ENCODE results near the gene ENTPD2.

Gene ENTPD2

GRCh38 chr9:137053944-137054931 lies at the start of gene ENTPD2:
Gene ENTPD2, minus strand, starts transcription at chr9:137054061. Its CDS starts 64 bp downstream, at chr9:137053997.
- no peak for DNase-seq

GRCh38 chr9:137103206-137103999 lies 49.5 kb upstream of the ENTPD2 start:
- DNase-seq = no peak

DNA sequence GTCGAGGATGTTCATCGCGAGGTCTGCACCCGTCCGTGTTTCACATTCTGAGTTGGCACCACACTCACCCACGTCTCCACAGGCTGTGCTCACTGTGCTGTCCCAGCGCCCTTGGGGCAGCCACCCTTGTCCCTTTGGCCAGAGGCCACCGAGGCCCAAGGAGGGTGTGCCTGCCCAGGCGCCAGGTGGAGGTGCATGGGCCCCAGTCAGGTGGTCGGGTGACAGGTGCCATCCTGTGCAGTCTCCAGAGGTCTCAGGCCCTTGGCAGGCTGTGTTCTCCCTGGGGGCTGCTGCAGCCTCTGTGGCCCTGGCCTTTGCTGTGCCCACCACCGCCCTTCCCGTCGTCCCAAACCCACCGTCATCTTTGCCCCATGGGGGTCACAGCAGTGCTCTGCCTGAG lies 45.4 kb upstream of the ENTPD2 start:
- no peak for DNase-seq

GRCh38 chr9:137097761-137098462 lies 44.1 kb upstream of the ENTPD2 start:
- DNase-seq = no peak

- DNase-seq = no peak
Measured at GRCh38 chr9:137096785-137097546, 43.1 kb upstream of the ENTPD2 start.

DNA sequence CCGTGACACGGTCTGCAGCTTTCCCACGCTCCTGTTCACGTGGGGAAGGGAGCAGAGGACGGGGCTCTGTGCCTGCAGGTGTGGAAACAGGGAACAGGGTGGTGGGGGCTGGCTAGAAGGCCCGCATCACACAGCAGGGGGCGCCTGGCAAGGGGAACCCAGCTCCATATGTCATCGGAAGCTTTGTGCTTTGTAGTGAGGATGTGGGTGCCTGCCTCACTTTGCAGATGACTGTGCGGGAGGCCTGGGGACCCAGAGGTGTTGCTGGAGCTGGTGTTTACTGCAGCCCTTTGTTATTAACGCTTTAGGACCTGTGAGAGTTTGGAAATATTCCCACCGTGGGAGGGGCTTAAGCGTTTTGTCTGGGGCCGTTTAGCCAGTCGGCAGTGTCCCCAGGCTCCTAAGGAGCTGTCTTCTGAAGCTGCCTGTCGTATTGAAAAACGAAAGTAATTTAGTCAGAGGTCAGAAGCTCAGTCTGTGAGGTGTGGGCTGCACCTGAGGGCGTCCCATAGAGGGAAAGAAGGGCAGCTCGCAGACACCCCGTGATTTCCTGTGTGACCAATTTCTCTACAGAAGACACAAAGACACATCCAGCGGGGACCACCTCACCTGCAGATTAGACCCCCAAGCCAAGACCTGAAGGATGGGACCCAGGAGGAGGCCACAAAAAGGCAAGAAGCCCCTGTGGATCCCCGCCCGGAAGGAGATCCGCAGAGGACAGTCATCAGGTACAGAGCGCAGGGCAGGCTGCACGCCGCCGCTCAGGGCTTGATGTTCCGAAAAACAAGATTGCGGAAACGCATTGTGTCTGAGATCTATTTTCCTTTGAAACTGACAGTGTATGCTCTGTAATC lies 42.0 kb upstream of the ENTPD2 start:
- no peak for DNase-seq

- DNase-seq = no peak
Measured at GRCh38 chr9:137089232-137089947, 35.5 kb upstream of the ENTPD2 start.

GRCh38 chr9:137088121-137088520 lies 34.3 kb upstream of the ENTPD2 start:
- DNase-seq = no peak

DNA sequence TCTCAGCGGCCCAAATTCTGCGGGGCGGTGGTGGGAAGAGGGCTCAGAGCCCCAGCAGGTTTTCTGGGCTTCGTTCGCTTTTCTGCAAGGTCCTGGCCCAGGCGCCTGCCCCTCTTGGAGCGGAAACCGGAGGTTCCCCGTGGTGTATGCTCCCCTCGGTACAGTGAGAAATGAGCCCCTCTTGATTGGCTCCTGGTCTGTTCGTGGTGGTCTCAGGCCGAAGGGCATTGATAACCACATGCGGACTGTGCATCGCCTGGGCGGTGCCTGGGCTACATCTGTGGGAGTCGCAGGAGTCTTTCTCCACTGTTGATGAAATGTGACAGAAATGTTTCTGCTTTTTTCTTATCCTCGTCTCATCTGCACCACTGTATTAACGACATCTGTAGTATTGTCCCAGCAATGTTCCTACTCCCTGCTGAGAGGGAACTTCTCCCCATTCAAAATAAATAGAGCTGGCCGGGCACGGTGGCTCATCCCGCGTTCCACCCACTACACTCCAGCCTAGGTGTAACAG lies 33.6 kb upstream of the ENTPD2 start:
- no peak for DNase-seq

DNA sequence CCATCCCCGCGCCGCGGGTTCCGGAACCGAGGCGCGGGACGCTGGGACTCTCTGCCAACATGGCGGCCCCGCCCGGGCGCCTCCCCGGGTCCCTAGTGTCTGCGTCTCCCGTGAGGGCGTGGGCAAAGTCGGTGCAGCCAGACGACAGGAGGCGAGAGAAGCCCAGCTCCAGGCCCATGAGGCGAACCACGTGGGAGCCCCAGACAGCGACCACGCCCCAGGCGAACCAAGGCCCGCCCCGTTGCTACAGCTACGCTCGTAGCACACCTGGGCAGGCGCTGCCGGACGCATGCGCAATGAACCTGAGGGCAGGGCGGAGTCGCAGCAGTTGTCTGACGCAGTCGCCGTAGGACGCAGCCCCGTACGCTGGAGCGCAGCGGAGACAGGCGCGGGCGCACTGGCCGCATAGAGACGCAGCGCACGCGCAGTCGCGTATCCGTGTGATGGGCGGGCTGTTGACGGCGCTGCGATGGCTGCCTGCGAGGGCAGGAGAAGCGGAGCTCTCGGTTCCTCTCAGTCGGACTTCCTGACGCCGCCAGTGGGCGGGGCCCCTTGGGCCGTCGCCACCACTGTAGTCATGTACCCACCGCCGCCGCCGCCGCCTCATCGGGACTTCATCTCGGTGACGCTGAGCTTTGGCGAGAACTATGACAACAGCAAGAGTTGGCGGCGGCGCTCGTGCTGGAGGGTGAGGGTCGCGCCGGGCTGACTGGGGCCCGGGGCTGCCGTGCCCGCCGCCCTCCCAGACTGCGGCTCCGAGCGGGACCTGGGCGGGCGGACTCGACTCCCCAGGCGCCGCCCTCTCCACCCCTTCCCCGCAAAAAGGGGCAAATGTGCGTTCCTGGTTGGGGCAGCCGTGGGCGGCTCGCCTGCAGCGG lies 32.9 kb upstream of the ENTPD2 start, which contains the start of gene MAN1B1:
TSS of gene MAN1B1 (plus strand) at position 455 of the 878 bp plus-strand sequence. CDS start at position 470, 15 bp downstream.
- DNase-seq = peak; percentile 91

GRCh38 chr9:137085920-137086530 lies 32.2 kb upstream of the ENTPD2 start:
- no peak for DNase-seq

GRCh38 chr9:137084526-137084925 lies 30.7 kb upstream of the ENTPD2 start:
- no peak for DNase-seq

- DNase-seq = no peak
Measured at GRCh38 chr9:137083394-137084004, 29.6 kb upstream of the ENTPD2 start.

DNA sequence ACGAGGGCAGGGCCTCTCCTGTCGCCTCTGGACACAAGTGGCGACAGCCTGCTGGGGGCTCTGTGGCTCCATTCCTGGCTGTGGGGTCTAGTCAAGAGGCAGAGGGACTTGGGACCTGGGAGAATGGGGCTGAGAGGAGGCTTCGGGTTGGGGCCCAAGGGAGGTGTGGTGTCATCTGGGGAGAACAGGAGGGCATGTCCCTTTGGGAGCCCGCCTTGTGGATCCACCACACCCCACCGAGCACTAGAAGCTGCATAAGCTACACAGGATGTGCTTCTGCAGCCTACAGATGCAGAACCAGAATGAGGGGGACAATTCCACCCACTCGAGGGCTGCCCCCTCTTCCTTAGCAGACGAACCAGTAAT lies 29.0 kb upstream of the ENTPD2 start:
- no peak for DNase-seq

DNA sequence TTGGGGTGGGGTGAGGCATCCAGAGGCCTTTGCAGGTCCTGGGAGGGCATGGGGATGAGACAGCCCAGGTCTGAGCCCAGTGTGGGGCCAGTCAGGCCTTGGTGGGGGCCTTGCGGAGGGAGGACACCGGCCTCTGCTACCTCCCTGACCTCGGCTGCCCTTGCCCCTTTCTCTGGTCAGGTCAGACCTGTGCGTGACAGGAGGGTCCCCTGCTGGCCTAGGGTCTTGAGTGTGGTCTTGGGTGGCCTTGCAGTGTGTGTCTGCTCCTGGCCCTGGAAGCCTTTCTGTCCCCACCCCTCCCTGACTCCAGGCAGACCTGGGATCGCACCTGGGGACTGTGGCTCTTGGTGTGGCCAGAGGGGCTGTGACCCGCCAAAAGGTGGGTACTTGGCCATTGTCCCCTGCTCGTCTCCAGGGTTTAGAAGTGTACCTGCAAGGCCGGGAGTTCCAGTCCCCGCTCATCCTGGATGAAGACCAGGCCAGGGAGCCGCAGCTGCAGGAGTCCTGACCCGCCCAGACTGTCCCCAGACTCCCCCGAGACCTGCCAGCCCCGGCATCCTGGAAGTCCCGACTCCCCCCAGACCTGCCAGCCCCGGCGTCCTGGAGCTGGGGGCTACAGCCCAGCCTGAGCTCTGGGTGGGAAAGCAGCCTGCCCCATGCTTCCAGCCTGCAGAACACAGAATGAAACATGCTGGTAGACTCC lies 28.5 kb upstream of the ENTPD2 start:
- no peak for DNase-seq

DNA sequence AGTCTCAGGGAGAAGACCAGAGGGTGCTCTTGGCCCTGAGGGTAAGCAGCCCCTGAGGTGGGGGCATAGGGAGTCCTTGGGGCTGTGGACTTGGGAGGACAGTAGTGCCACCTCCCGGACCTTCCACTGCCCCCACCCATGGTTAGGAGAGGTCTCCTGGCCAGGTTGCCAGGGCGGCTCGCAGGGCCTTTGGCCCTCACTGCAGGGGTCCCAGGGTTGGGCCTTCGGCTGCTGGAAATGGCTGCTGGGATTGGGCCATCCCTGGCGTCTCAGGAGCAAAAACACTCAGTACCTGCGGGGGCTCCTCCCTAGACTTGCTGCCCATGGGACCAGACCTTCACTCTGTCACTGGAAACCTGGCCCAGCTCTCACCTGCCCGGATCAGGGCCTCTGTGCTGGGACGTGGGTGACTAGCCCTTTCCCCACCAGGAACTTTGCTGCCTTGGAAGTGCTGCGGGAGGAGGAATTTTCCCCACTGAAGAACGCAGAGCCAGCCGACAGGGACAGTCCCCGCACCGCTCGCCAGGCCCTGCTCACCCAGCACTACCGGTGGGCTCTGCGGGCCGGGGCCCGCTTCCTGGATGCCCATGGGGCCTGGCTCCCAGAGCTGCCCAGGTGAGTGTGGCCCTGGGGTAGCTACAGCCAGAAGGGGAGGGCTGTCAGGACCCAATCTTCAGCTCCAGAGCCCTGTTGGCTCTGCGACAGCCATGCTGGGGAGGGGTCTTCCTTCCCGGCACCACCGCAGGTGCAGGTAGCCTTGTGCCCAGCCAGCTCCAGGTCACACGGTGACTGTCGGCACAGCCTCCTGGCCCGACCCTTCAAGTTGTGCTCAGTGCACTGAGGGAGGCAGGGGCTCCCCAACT lies 26.6 kb upstream of the ENTPD2 start:
- no peak for DNase-seq

- no peak for DNase-seq
Measured at GRCh38 chr9:137079401-137079787, 25.5 kb upstream of the ENTPD2 start.
